RWPE1 (cell line): Measurements from ENCODE around the gene ALKBH2.

ENCODE experiments used
- CTCF ChIA-PET: fragments of 350-600 bp; sonication (Branson Sonifier 250); formaldehyde crosslinking; extraction: SDS; loops from one replicate; lab custom pipeline; 2021; lab: Yijun Ruan, JAX
- POLR2A ChIA-PET: fragments of 400-600 bp; formaldehyde crosslinking; extraction: SDS; loops from one replicate; lab custom pipeline; 2020; ENCODE audit warnings: antibody characterized with exemption; ENCODE audit not compliant: low non-redundant PET; lab: Yijun Ruan, JAX
- DNase-seq: peaks from one replicate; pipeline ENCODE4 v3.0.0; 2012; ENCODE audit warnings: low spot score
- H3K27ac ChIP-seq: fragments of 450-650 bp; 2 replicates; pipeline ENCODE4 v1.5.1; 2017
- TF ChIP-seq, protein P1 (sequence below): fragments of 450-650 bp; conservative IDR thresholded peaks from 2 replicates; pipeline ENCODE4 v1.5.1; 2017; ENCODE audit warnings: low read depth, mild to moderate bottlenecking

The ALKBH2 gene

GRCh38 chr12:109125791-109126190 lies 32.5 kb upstream of the ALKBH2 start:
- no peak for DNase-seq
- no peak overlapping the region for H3K27ac ChIP-seq
- CTCF ChIA-PET = interaction anchor here (0.6 kb wide), 1 partner anchor 59 kb away, joined by 3 read pairs; no protein-coding TSS in a partner anchor
- POLR2A ChIA-PET = no interaction called here
- TF ChIP-seq, protein P1, sequence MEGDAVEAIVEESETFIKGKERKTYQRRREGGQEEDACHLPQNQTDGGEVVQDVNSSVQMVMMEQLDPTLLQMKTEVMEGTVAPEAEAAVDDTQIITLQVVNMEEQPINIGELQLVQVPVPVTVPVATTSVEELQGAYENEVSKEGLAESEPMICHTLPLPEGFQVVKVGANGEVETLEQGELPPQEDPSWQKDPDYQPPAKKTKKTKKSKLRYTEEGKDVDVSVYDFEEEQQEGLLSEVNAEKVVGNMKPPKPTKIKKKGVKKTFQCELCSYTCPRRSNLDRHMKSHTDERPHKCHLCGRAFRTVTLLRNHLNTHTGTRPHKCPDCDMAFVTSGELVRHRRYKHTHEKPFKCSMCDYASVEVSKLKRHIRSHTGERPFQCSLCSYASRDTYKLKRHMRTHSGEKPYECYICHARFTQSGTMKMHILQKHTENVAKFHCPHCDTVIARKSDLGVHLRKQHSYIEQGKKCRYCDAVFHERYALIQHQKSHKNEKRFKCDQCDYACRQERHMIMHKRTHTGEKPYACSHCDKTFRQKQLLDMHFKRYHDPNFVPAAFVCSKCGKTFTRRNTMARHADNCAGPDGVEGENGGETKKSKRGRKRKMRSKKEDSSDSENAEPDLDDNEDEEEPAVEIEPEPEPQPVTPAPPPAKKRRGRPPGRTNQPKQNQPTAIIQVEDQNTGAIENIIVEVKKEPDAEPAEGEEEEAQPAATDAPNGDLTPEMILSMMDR = no peak

GRCh38 chr12:109124878-109125648 lies 31.8 kb upstream of the ALKBH2 start:
- H3K27ac ChIP-seq = no peak overlapping the region
- CTCF ChIA-PET = interaction anchor here (1.4 kb wide), 1 partner anchor 13 kb away, joined by 4 read pairs; no protein-coding TSS in a partner anchor
- POLR2A ChIA-PET = no interaction called here
- no peak for DNase-seq
- TF ChIP-seq, protein P1 = no peak

- ChIA-PET CTCF (no interaction called here), POLR2A (no interaction called here)
- TF ChIP-seq, protein P1 = no peak
- no peak for DNase-seq
- no peak overlapping the region for H3K27ac ChIP-seq
Measured at GRCh38 chr12:109121346-109121880, 28.1 kb upstream of the ALKBH2 start.

- no peak overlapping the region for H3K27ac ChIP-seq
- ChIA-PET POLR2A (no interaction called here), CTCF (interaction anchor here (0.6 kb wide), 1 partner anchor 18 kb away, joined by 3 read pairs; no protein-coding TSS in a partner anchor)
- no peak for DNase-seq
- TF ChIP-seq, protein P1 = no peak
Measured at GRCh38 chr12:109120557-109120956, 27.3 kb upstream of the ALKBH2 start.

GRCh38 chr12:109120095-109120494 lies 26.8 kb upstream of the ALKBH2 start:
- ChIA-PET POLR2A (no interaction called here), CTCF (interaction anchor here (0.6 kb wide), 1 partner anchor 18 kb away, joined by 3 read pairs; no protein-coding TSS in a partner anchor)
- H3K27ac ChIP-seq = no peak overlapping the region
- TF ChIP-seq, protein P1 = no peak
- DNase-seq = no peak

DNA sequence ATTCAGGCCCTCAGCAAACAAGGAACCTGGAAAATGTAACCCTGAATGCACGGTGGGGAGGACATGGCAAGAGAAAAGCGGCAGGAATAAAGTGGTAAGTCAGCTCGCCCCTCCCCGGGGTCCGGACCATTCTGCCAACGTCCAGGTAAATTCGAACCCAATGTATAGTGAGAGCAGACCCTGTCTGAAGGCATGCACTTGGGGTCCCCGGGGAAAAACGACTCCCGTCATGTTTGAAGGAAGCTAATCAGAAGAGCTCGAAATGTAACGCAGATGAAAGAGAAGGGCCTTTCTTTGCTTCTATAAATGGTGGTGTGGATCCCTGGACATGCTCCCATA lies 23.3 kb upstream of the ALKBH2 start:
- TF ChIP-seq, protein P1 = no peak
- H3K27ac ChIP-seq = no peak overlapping the region
- ChIA-PET POLR2A (no interaction called here), CTCF (no interaction called here)
- no peak for DNase-seq
